NB4 (cell line): Measurements from ENCODE around the gene COMP.

Experiments used
- DNase-seq: peaks from one replicate; pipeline ENCODE4 v3.0.0; 2010; ENCODE audit warnings: low read depth
- H3K4me3 ChIP-seq: one replicate; pipeline ENCODE4 v1.5.1; 2011; ENCODE audit warnings: mild to moderate bottlenecking, low read depth, low read length, moderate library complexity
- CTCF ChIP-seq: IDR thresholded peaks from one replicate; pipeline ENCODE4 v1.5.1; 2012; ENCODE audit warnings: low read depth, low read length
- MAX ChIP-seq: IDR thresholded peaks from 2 replicates; pipeline ENCODE4 v1.6.1; 2011; ENCODE audit warnings: low read depth, low read length
- MYC ChIP-seq: IDR thresholded peaks from 2 replicates; pipeline ENCODE4 v1.6.1; 2011; ENCODE audit warnings: low read depth, low read length
- POLR2A ChIP-seq: IDR thresholded peaks from 2 replicates; pipeline ENCODE4 v1.6.1; 2011; ENCODE audit warnings: mild to moderate bottlenecking; ENCODE audit not compliant: insufficient read length; ENCODE audit errors: extremely low read depth

The COMP gene

GRCh38 chr19:18788529-18789421 lies 2.3 kb downstream of the COMP start:
- no peak for DNase-seq
- no peak overlapping the region for H3K4me3 ChIP-seq
- TF ChIP-seq MAX (no peak), POLR2A (no peak), CTCF (no peak), MYC (no peak)

GRCh38 chr19:18785179-18786124 lies 5.7 kb downstream of the COMP start:
- peak; percentile 76 for DNase-seq
- no peak overlapping the region for H3K4me3 ChIP-seq
- no peak for TF ChIP-seq POLR2A
- TF ChIP-seq MAX: no peak
- TF ChIP-seq CTCF: no peak
- TF ChIP-seq MYC: no peak

- no peak for DNase-seq
- TF ChIP-seq MAX (no peak), POLR2A (no peak), MYC (no peak), CTCF (no peak)
- no peak overlapping the region for H3K4me3 ChIP-seq
Observed at GRCh38 chr19:18784786-18785120, 6.4 kb downstream of the COMP start.

GRCh38 chr19:18783958-18784785 lies 6.9 kb downstream of the COMP start:
- no peak for DNase-seq
- TF ChIP-seq MAX (no peak), POLR2A (no peak), CTCF (no peak), MYC (no peak)
- H3K4me3 ChIP-seq: no peak overlapping the region

GRCh38 chr19:18782559-18783225 lies 8.4 kb downstream of the COMP start:
- no peak overlapping the region for H3K4me3 ChIP-seq
- TF ChIP-seq MYC (no peak), CTCF (no peak), POLR2A (no peak), MAX (no peak)
- peak; percentile 59 for DNase-seq
